Endothelial cell (in vitro differentiated cells): ENCODE results near the gene INS. TPM values are rescaled to one million over a fixed set of nuclear protein-coding genes. Genes with fewer than 3 reads are reported as not detected.

Experiments
- DNase-seq: peaks from one replicate; pipeline ENCODE4 v3.0.0; 2021; ENCODE audit warnings: low spot score
- H3K27ac Mint-ChIP-seq: one replicate; pipeline ENCODE4 v1.8.0; 2021; ENCODE audit warnings: mixed read lengths, inconsistent platforms; ENCODE audit not compliant: unreplicated experiment
- H3K27me3 Mint-ChIP-seq: one replicate; pipeline ENCODE4 v1.8.0; 2021; ENCODE audit warnings: mild to moderate bottlenecking, moderate library complexity, mixed read lengths, inconsistent platforms; ENCODE audit not compliant: unreplicated experiment
- H3K36me3 Mint-ChIP-seq: one replicate; pipeline ENCODE4 v1.8.0; 2021; ENCODE audit warnings: mild to moderate bottlenecking, low read depth, mixed read lengths, inconsistent platforms; ENCODE audit not compliant: unreplicated experiment
- H3K4me1 Mint-ChIP-seq: one replicate; pipeline ENCODE4 v1.8.0; 2021; ENCODE audit warnings: mild to moderate bottlenecking, mixed read lengths, inconsistent platforms; ENCODE audit not compliant: unreplicated experiment
- H3K4me3 Mint-ChIP-seq: one replicate; pipeline ENCODE4 v1.8.0; 2021; ENCODE audit warnings: mild to moderate bottlenecking, mixed read lengths, inconsistent platforms; ENCODE audit not compliant: unreplicated experiment
- H3K9me3 Mint-ChIP-seq: one replicate; pipeline ENCODE4 v1.8.0; 2021; ENCODE audit warnings: mixed read lengths, inconsistent platforms; ENCODE audit not compliant: unreplicated experiment
- total RNA-seq: library from RNA; stranded (reverse); fragmentation: NEBNext Ultra II Directional; extraction: Animal tissue kit (Norgen Biotek cat#: 25700); gene quantifications from one replicate; pipeline ENCODE4 v1.2.1, GENCODE V29; 2021; ENCODE audit not compliant: unreplicated experiment
- TF ChIP-seq, protein P1 (sequence below): fragments of 200-600 bp; sonication (generic); IDR thresholded peaks from one replicate; pipeline ENCODE4 v1.5.0; 2021; ENCODE audit warnings: antibody characterized with exemption; ENCODE audit not compliant: unreplicated experiment

The INS gene
- total RNA-seq, 1 donor from 2014 or later: not detected

DNA sequence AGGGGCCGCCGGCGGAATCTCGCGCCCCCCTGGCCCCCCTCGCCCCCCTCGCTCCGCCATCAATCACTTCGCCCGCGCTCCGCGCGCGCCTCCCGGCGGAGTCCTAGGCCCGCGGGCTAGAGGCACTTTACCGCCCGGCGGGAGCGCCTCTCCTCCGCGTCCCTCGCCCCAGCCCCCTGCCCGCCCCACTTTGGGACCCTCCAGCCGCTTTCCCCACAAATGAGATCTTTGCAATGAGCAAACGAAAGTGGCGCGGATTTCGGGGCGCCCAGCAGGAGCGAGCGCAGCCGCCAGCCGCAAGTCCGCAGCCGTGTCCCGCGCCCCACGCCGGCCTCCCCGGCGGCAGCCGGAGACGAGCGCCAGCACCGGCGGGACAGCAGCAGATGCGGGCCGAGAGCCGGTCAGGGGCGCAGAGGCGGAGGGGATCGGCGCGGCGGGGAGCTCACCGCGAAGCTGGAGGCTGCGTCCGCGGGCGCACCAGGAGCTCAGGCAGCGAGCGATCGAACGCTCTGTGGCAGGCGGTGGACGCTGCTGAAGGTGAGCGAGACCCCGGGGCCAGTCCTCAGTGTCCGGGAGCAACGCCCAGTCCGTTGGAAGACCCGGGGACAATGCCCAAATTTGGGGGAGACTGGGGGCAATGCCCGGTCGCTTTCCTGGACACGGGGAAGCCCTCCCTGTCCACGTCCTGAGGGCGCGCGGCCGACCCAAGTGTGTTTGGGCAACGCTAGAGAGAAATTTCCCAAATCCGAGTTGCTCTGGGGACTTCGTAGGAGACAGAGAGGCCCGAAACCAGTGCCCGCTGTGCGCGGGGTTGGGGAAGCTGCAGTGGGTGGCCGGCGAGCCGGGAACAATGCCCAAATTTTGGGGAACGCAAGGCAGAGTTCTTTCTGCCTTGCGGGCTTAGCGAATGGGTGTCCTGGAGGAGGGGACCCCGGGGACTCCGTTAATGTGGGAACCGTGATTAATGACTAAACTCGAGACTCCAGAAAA is 20.3 kb downstream of the INS start:
- Mint-ChIP-seq H3K36me3 (no peaks in the 10 kb centered on the region), H3K27ac (no peak overlapping the region), H3K9me3 (no peaks in the 10 kb centered on the region), H3K27me3 (peaks cover 32% of the 10 kb centered on the region), H3K4me3 (no peak overlapping the region), H3K4me1 (peaks cover 3% of the 10 kb centered on the region)
- TF ChIP-seq, protein P1, sequence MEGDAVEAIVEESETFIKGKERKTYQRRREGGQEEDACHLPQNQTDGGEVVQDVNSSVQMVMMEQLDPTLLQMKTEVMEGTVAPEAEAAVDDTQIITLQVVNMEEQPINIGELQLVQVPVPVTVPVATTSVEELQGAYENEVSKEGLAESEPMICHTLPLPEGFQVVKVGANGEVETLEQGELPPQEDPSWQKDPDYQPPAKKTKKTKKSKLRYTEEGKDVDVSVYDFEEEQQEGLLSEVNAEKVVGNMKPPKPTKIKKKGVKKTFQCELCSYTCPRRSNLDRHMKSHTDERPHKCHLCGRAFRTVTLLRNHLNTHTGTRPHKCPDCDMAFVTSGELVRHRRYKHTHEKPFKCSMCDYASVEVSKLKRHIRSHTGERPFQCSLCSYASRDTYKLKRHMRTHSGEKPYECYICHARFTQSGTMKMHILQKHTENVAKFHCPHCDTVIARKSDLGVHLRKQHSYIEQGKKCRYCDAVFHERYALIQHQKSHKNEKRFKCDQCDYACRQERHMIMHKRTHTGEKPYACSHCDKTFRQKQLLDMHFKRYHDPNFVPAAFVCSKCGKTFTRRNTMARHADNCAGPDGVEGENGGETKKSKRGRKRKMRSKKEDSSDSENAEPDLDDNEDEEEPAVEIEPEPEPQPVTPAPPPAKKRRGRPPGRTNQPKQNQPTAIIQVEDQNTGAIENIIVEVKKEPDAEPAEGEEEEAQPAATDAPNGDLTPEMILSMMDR: no peak
- DNase-seq: no peak

DNA sequence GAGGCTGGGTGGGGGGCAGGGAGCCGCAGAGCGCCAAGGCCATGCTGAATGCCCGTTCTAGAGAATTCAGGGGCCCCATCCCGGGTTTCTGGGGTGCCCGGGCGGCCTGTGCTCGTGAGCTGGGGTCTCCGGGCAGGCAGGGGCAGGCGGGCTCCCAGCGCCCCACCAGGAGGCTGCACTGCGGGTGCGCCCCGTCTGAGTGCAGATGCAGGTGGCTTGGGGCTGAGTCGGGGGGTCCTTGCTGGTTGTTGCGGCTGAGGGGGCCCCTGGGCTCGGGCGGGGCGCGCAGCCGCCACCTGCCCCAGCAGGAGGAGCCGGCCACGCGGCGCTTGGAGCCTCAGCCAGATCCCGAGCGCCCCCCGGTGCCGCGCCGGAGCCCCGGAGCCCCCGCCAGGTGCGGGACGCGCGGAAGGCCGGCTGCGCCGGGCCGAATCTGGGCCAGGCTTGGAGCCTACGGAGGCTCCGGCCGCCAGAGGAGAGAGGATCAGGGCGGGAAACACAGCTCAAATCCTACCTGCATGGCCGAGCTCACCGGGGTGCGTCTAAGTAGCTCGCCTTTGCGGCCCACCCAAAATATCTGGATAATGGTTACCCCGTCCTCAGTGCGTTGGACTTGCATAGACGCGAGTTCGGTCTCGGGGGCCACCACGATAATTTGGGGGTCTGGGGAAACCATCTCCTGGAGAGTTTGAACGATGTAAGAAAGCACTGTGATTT is 21.2 kb downstream of the INS start:
- Mint-ChIP-seq H3K4me3 (no peak overlapping the region), H3K27me3 (peaks cover 30% of the 10 kb centered on the region), H3K36me3 (no peaks in the 10 kb centered on the region), H3K27ac (no peak overlapping the region), H3K9me3 (no peaks in the 10 kb centered on the region), H3K4me1 (peaks cover 3% of the 10 kb centered on the region)
- TF ChIP-seq, protein P1: no peak
- no peak for DNase-seq

DNA sequence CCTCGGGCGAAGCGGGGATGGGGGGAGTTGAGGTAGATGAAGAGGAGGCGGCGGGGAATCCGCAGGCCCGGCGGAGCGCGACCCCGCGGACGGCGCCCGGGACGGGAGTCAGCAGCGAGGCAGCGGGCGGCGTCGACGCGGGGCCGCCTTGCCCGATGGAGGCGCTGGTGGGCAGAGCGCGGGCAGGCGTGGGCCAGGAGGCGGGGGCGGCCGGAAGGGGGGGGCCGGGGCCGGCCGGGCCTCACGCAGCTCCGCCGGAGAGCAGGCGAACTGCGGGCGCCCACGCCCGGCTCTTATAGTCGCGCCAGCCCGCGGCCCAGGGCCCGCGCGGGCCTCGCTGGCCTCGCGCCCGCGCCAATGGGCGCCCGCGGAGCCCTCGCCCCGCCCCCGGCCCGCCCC is 21.9 kb downstream of the INS start, which contains the start of gene IGF2:
Gene IGF2 (minus strand): TSS at position 267 of the 399 bp plus-strand sequence. CDS start 3,866 bp downstream, outside the sequence.
- Mint-ChIP-seq H3K27ac (no peak within 1 kb of the TSS), H3K36me3 (no peaks in the 10 kb centered on the region), H3K4me3 (peak within 1 kb of the TSS; percentile 15), H3K4me1 (peaks cover 3% of the 10 kb centered on the region), H3K9me3 (no peaks in the 10 kb centered on the region), H3K27me3 (peaks cover 29% of the 10 kb centered on the region)
- TF ChIP-seq, protein P1: no peak
- no peak for DNase-seq

DNA sequence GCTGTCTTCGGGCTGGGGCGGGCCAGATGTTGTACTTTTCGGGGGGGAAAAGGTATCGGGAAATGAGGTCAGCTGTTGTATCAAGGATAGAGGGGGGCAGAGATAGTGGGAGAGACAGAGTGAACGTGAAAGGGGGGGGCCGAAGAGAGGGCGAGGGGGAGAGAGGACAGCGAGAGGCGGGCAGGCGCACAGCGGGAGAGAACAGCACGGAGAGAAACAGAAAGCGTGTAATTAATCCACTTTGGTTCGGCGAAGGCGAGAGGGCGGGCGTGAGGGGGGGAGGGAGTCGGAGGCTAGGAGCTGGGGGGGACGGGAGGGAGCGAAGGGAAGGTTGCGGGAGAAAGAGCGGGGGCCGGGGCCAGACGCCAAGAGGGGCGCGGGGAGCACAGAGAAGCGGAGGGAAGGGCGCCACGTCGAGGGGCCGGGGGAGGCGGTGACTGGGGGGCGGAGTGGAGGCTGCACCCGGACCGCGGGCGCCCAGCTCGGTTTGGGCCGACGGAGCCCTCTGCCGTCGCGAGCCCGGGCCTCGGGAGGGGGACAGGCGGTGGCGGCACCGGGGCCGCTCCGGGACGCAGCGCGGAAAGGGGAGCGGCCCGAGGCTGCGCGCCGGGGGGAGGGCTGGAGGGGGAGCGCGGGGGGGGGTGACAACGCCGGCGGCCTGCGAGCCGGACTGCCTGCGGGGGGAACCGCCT is 22.4 kb downstream of the INS start:
- H3K4me3 Mint-ChIP-seq: peak overlapping the region; percentile 15
- TF ChIP-seq, protein P1: no peak
- no peaks in the 10 kb centered on the region for H3K9me3 Mint-ChIP-seq
- H3K4me1 Mint-ChIP-seq: peaks cover 2% of the 10 kb centered on the region
- DNase-seq: no peak
- H3K36me3 Mint-ChIP-seq: no peaks in the 10 kb centered on the region
- H3K27ac Mint-ChIP-seq: no peak overlapping the region
- H3K27me3 Mint-ChIP-seq: peaks cover 29% of the 10 kb centered on the region
